GM21576 (cell line): ENCODE data around the gene SLC46A2.

ENCODE experiments used
- ATAC-seq: cut with Tn5 transposase; IDR thresholded peaks from one replicate; pipeline ENCODE4 v1.9.1; 2021; ENCODE audit warnings: mild to moderate bottlenecking, moderate library complexity; ENCODE audit not compliant: unreplicated experiment

Gene SLC46A2, protein sequence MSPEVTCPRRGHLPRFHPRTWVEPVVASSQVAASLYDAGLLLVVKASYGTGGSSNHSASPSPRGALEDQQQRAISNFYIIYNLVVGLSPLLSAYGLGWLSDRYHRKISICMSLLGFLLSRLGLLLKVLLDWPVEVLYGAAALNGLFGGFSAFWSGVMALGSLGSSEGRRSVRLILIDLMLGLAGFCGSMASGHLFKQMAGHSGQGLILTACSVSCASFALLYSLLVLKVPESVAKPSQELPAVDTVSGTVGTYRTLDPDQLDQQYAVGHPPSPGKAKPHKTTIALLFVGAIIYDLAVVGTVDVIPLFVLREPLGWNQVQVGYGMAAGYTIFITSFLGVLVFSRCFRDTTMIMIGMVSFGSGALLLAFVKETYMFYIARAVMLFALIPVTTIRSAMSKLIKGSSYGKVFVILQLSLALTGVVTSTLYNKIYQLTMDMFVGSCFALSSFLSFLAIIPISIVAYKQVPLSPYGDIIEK

DNA sequence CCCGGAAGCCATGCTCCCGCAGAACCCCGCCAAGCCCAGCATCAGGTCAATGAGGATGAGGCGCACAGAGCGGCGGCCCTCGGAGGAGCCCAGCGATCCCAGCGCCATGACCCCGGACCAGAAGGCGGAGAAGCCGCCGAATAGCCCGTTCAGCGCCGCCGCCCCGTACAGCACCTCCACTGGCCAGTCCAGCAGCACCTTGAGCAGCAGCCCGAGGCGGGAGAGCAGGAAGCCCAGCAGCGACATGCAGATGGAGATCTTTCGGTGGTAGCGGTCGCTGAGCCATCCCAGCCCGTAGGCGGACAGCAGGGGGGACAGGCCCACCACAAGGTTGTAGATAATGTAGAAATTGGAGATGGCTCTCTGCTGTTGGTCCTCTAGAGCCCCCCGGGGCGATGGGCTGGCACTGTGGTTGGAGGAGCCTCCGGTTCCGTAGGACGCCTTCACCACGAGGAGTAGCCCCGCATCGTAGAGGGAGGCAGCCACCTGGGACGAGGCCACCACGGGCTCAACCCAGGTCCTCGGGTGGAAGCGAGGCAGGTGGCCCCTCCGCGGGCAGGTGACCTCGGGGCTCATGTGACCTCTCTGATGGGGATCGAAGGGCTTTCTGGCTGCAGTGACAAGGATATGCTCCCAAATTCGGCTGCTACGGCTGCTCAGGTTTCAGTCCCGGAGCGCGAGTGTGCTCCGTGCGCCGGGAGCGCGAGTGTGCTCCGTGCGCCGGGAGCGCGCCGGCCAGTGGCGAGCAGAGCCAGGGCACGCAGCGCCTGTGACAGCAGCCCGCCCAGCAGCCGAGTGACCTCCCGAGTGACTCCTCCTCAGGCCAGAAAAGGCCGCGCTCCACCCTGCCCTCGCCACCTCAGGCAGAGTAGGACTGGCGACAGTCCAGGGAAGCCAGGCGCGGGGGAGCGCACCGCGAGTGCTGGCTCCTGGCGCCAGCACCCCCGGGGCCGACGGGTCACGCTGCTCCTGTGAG, at the start of gene SLC46A2:
TSS of gene SLC46A2 (minus strand) at position 771 of the 976 bp plus-strand sequence. CDS start at position 576, 195 bp downstream.
- no peak for ATAC-seq

DNA sequence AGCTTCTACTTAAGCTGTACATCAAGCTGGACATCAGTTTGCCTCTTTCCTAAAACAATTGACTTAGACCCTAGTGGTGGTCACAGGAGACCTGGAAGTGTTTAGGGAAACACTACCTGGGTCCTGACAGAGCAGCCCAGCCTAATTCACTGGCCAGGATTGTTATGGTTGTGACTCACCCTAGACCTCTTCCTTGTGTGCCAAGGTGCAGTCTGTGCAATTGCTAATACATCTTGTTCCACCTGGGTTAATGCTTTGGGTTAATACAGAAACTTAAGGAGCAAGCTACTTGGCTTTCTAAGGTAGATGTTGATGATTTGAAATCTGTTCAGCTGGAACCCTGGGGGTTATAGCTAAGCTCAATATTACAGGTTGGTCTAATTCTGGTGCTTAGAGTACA, 48.7 kb upstream of the SLC46A2 start:
- no peak for ATAC-seq

DNA sequence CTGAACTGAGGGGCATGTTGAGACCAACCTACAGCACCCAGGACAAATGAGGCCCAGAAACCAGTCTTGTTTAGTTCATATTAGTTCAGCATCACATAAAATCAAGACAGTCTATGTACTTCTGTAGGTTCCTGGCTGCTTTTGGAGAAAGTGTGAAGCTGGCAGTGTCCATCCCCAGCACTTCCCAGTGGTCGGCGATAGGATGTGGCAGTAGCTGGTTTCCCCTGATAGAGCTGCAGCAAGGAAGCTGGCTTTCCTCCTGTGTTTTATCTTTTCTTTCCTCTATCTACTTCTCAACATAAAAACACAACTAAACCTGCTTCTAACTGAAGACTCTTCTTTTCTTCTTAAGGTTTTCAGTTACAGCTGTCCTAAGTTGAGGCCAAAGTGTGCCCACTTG, 43.0 kb upstream of the SLC46A2 start:
- ATAC-seq, result no peak

DNA sequence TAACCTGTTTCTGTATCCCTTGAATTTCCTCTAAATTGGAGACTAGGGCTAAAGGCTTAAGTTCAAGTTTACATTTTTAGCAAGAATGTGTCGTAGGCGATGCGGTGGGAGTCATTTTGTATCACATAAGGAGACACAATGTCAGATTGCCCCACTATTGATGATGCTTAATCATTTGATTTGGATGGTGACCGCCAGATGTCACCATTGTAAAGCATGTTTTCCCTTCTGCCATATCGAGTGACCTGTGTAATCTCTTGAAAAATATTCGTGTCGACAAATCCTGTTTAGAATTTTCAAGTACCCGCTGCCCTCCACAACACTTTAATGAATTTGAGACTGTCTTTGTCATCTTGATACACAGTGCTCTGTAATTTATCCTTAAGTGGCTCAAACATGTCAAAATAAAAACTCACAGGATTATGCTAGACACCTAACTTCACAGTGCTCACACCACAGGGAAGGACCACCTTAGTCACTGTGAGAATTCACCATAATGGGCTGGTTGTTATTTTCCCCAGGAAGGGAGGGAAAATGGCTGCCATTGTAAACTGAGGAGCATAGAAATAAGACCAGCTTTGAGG, 34.5 kb upstream of the SLC46A2 start:
- no peak for ATAC-seq

DNA sequence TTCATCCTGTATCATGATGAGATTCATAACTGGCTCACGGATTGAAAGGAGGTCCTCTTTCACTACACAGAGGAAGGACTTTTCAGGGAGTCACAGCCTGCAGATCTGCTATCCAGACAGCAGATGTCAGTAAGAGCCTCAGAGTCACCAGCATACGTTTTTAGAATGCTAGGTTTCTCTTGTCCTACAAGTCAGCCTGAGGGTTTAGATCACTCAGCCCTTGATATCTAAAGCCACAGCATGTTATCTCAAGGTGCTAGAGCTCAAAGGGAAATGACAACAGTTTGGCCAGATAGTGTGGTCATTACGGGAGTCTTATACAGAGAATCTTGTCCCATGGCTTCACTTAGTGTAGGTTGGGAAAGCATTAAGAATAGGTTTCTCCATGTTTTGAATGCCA, 30.9 kb upstream of the SLC46A2 start:
- no peak for ATAC-seq

DNA sequence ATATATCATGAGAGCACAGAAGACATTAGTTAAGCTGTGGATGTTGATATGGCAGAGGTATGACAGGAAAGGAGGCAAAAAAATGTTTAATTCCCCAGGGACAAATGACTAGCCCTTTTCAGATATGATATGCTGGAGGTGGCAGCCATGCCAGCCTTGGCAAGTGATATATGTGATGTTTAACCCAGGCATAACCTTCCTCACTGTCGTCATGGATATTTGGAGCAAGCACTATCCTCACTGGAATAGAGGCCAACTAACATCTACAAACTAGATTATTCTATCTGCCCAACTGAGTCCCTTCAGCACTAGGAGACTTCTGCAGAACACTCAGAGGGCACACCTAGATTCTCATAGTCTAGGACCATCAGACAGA, 27.3 kb upstream of the SLC46A2 start:
- ATAC-seq, result no peak

DNA sequence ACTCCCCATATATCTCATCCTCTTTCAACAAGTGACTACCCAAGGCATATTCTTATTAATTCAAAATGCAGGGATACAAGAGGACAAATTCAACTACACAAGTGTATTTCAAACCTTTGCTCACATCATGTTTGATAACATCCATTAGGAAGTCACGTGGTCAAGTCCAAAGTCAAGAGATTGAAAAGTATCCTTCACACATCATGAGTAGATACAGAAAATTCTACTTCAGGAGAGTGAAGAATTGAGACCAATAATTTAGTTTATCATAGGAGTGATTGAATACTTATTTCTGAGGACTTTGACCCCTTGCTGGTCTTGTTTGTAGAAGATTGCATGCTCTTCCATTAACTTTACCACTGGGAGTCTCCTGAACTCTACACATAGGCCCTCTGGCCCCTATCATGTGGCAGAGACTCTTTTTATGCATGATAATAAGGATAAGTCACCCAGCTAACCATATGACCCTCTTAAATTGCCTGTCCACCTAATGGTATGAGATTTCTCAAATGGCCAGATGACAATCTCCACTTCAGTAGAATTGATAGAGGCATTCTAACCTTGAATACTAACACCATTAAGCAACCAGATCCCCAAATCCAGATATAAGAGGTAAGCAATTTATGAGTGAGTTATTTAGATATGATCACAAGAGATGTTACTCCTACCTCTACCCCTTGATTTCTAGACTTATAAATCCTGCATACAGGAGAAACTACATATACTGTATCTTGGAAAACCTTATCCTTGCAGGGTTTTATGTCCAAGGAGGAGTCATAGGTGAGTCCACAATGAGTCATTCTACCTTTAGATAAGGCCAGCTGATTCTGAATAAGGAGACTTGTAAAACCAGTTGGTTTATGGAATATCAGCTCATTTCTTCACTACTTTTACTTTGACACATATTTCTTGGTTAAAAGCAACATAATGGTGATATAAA, 26.6 kb upstream of the SLC46A2 start:
- no peak for ATAC-seq

DNA sequence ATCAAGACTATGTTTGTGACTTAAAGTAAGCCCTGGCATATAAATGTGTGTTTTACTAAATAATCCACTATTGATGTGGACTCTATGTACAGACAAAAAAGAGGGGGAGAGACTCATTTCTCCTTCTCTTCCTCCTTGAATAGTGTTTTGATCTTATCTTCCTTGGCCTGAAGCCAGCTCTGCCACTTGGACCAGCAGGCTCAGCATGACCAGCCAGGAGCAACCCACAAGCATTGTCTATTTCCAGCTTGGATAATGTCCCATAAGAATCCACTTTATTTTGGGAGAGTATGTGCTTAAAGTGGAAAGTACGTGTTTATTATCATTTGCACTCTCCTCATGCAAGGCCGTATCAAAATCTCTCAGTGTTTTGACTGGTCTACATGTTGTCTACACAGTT, 23.8 kb upstream of the SLC46A2 start:
- no peak for ATAC-seq

DNA sequence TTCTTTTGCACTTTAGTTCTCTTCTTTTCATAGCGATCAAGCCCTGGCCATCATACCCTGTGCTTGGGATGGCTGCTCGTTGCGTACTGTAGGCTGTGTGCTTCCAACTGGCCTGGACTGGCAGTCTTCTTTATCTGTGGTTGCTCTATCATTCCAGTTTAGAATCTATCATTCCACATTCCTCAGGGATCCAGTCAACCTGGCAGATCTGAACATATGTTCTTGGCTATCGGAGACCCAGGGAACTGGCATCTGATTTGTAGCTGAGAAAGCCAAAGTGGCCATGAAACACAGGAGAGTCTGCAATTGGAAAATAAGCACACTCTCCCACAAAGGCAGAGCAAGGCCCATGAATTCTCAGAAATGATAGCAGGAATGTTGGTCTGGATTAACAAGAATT, 22.6 kb upstream of the SLC46A2 start:
- no peak for ATAC-seq

DNA sequence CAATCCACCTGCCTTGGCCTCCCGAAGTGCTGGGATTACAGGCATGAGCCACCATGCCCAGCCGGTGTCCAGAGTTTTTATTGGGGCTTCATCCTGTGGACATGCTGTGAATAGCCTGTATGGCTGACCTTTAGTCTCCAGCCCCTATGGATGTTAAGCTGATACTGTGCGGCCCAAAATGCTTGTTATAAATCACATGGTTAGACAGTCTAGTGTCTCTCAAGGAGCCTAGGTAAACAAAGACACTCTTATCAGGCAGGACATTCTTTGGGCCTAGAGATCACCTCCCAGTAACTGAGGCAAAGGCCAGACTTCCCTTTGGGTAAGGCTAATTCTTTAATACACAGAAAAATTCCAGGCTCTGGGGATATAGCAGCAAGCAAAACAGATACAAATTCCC, 22.0 kb upstream of the SLC46A2 start:
- no peak for ATAC-seq

DNA sequence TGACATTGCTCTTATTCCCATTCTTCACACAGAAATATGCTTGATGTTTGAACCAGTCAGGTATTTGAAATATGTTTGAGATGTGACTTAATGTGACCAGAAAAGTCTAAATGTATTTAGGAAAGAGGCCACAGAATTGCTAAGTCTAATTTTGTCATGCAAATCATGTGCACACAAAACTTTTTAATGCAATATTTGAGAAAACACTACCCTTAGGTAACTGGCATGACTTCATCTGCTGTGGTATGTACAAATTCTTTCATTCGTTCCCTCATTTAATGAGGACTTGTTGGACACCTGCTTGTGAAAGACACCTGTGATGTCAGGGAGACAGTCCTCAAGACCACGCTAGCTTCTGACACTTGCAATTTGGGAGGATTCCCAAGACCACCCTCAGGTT, 21.1 kb upstream of the SLC46A2 start:
- no peak for ATAC-seq

DNA sequence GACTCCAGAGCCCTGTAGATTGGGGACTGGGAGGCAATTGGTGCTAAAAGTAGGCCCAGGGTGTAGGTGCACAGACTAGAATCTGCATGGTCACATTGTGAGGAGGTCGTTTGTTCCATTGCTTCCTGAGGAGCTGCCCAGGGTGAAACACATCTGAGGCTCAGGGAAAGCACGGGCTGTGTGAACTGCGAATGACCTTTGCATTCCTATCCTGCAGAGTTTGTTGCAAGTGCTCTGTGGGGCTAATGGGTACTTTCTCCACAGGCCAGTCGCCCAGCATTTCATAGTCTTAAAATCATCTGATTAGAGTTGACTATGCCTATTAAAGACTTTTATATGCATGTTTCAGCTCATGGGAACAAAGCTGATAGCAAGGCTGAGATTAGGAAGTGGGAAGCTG, 14.4 kb upstream of the SLC46A2 start:
- no peak for ATAC-seq

DNA sequence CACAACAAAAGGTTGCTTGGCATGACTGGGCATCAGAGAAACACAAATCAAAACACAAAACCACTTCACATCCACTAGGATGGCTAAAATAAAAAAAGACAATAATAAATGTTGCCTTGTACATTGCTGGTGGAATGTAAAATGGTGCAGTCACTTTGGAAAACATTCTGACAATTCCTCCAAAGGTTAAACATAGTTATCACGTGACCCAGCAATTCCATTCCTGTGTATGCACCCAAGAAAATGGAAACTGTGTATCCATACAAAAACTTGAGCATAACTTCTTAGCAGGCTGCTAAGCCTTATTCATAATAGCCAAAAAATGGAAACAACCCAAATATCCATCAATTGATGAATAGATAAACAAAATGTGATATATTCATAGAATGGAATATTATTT, 10.2 kb upstream of the SLC46A2 start:
- no peak for ATAC-seq

DNA sequence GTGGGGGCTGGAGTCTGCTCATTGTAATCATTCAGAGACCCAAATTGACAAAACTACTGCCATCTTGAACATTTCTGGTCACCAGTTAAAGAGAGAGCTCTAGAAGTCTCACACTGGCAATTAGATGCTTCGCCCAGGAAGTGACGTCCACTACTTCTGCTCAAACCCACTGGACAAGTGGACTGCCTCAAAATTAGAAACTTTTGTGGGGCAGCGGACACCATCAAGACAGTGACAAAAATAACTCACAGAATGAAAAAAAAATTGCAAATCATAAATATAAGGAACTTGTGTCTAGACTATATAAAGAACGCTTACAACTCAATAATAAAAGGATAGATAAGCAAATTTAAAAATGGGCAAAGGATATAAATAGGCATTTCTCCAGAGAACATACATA, 9.8 kb upstream of the SLC46A2 start:
- ATAC-seq, result no peak

DNA sequence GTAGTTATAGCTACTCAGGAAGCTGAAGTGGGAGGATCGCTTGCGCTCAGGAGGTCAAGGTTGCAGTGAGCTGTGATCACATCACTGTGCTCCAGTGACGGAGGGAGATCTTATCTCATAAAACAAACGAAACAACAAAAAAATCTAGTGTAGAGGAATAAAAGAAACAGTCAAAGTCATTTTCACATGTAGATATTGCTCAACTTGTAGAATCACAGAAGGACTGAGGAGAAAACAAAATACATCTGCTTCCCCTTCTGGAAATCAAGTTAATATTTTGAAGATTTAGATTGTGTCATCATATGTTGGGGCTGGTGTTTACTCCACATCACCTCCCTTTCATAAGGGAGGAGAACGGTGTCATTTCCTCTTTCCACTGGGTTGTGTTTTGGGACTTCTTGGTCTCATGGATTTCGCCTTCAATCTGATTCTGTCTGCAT, 8.2 kb upstream of the SLC46A2 start:
- no peak for ATAC-seq

DNA sequence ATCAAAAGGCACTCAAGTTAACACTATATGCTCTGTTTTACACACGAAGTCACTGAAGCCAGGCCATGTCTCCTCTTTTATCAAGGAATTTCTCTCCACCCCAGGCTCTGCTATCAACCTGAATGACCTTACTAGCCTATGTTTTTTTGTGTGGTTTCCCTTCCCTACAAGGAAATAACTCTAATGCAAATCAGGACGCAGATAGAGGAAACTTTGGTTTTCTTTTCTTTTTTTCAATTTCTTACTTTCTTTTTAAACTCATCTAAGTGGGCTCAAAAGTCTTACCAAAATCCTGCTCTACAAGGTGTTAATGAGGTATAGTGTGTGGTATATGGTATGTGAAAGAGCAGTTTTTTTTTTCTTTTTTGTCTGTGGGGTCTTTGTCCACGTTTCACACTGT, 5.5 kb upstream of the SLC46A2 start:
- ATAC-seq, result no peak

DNA sequence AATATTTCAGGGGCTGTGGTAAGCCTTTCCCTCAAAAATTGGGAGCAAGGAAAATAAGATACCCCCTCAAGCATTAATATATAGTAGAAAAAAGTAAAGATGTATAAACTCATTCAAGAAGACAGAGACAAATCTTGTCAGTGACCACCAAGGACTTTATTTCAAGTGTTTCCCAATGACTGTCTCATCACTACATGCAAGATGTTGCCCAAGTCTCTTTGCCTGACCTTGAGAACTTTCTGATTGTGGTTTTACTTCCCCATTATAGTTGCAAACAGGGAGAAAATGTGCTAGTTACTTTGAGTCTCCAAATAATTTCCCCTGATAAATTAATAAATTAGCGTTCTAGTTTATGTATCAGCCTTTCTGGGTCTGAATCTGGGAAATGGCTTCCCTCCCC, 4.0 kb upstream of the SLC46A2 start:
- ATAC-seq, result no peak

DNA sequence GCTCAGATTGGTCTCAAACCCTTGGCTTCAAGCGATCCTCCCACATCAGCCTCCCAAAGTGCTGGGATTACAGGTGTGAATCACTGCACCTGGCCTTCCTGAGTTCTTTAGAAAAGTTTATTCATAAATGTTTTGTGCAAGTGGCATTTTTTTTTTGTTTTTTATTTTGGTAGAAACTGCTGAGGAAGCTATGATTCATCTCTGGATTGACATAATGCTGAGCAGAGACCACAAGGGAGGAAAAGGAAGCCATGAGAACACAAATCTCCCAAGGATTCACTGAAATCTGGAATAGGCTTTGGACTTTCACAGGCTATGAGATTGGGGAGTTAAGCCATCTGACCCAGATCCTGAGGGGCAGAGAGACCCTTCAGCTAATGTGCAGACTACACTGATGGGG, 3.4 kb upstream of the SLC46A2 start:
- no peak for ATAC-seq

DNA sequence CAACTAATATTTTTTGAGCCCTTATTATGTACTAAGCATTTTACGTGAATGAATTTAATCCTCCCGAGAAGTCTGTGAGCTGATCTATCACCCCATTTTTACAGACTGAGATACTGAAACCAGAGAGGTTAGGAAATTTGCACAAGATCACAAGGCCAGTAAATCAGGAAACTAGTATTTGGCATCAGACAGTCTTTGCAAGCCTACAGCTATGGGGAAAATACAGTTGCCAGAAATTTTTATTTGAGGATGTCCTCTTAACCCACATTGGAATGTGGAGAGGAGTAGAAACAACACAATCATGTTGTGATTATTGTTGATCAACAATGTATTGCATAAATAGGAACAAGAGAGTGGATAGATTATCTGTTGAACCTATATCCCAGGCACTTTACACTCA, 2.3 kb upstream of the SLC46A2 start:
- ATAC-seq, result no peak

DNA sequence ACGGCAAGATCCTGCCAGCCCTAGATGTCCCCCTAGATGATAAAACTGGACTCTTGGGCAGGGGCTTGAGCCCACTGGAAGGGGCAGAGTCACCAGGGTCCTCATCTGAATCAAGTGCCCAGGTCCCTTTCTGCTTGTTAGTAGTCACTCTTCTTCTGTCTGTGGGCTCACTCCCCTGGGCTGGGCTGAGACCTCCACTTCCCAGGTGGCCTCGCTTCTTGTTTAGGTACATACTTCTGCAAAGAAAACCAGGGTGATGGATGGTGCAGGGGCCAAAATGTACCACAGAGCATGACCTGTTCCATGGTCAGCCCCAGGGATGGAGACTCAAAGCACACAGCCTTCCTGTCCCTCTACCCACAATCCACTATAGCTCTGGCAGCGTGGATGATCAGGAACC, 845 bp upstream of the SLC46A2 start:
- ATAC-seq, result no peak
